Measurements from ENCODE around the gene CEBPZ.
"Not testable (repeated sequence)": the region's sequence is repeated elsewhere in the genome, so short reads cannot be mapped to it uniquely, and the experiment has no call there.

CEBPZ gene

GRCh38 chr2:37195862-37196319 is 35.5 kb downstream of the CEBPZ start:
- H3K36me3 ChIP-seq (ENCODE audit: control insufficient read depth, low read depth, low read length) = peaks cover 12% of the 10 kb centered on the region
- peak overlapping the region; percentile 65 for H3K4me3 ChIP-seq (ENCODE audit: low read length)
- not testable (repeated sequence) for H3K27me3 ChIP-seq (ENCODE audit: control insufficient read depth, insufficient read depth, low read length); H3K9ac ChIP-seq (ENCODE audit: low read length); H3K27ac ChIP-seq (ENCODE audit: low read length); H3K9me3 ChIP-seq (ENCODE audit: control insufficient read depth, low read depth, low read length)
- peaks cover 29% of the 10 kb centered on the region for H3K4me1 ChIP-seq (ENCODE audit: control insufficient read depth, low read depth, low read length)

GRCh38 chr2:37192551-37192950 is 38.8 kb downstream of the CEBPZ start:
- H3K9me3 ChIP-seq (ENCODE audit: control insufficient read depth, low read depth, low read length) = no peaks in the 10 kb centered on the region
- no peak overlapping the region for H3K27ac ChIP-seq (ENCODE audit: low read length)
- peaks cover 41% of the 10 kb centered on the region for H3K4me1 ChIP-seq (ENCODE audit: control insufficient read depth, low read depth, low read length)
- H3K9ac ChIP-seq (ENCODE audit: low read length) = no peak overlapping the region
- H3K36me3 ChIP-seq (ENCODE audit: control insufficient read depth, low read depth, low read length) = no peaks in the 10 kb centered on the region
- H3K4me3 ChIP-seq (ENCODE audit: low read length) = no peak overlapping the region
- no peaks in the 10 kb centered on the region for H3K27me3 ChIP-seq (ENCODE audit: control insufficient read depth, insufficient read depth, low read length)

GRCh38 chr2:37191747-37192146 is 39.6 kb downstream of the CEBPZ start:
- no peak overlapping the region for H3K4me3 ChIP-seq (ENCODE audit: low read length)
- no peaks in the 10 kb centered on the region for H3K36me3 ChIP-seq (ENCODE audit: control insufficient read depth, low read depth, low read length)
- no peak overlapping the region for H3K9ac ChIP-seq (ENCODE audit: low read length)
- no peaks in the 10 kb centered on the region for H3K27me3 ChIP-seq (ENCODE audit: control insufficient read depth, insufficient read depth, low read length)
- H3K9me3 ChIP-seq (ENCODE audit: control insufficient read depth, low read depth, low read length) = no peaks in the 10 kb centered on the region
- no peak overlapping the region for H3K27ac ChIP-seq (ENCODE audit: low read length)
- H3K4me1 ChIP-seq (ENCODE audit: control insufficient read depth, low read depth, low read length) = peaks cover 41% of the 10 kb centered on the region

DNA sequence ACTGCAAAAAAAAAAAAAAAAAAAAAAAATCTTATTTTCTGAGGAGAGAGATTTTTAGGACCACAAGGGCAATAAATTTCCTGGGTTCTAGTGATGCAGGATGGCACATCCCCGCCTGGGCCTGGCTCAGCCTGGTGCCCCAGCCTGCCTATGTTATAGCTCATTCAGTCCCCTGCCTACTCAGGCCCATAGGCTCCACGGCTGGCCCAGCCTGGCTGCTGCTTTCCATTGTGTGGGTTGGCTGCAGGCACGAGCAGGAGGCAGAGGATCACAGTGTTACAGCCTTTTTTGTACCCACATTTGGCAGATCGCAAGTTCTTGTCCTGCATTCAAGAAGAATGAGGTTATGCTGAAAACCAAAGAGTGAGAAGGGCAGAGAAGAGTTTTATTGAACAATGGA is 40.1 kb downstream of the CEBPZ start:
- Histone ChIP-seq H3K9me3 (ENCODE audit: control insufficient read depth, low read depth, low read length) (no peaks in the 10 kb centered on the region), H3K4me3 (ENCODE audit: low read length) (no peak overlapping the region), H3K9ac (ENCODE audit: low read length) (no peak overlapping the region), H3K27ac (ENCODE audit: low read length) (no peak overlapping the region), H3K36me3 (ENCODE audit: control insufficient read depth, low read depth, low read length) (no peaks in the 10 kb centered on the region), H3K27me3 (ENCODE audit: control insufficient read depth, insufficient read depth, low read length) (no peaks in the 10 kb centered on the region), H3K4me1 (ENCODE audit: control insufficient read depth, low read depth, low read length) (peaks cover 41% of the 10 kb centered on the region)

DNA sequence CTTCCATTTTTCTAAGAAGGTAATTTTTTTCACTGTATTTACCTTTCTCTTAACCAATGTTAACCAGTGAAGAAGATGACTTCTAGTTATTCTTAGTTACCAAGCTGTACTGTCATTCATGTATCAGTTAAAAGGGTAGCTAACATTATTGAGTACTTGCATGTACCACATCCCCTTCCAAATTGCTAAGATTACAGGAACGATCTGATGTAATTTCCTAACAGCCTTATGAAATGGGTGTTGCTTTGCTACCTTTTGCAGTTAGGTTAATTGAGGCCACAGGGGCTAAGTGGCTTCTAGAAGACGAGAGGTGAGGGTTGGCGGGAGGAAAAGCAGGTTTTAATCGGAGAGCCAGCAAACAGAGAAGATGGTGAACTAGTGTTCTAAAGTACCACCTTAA is 41.1 kb downstream of the CEBPZ start:
- Histone ChIP-seq H3K4me1 (ENCODE audit: control insufficient read depth, low read depth, low read length) (peaks cover 41% of the 10 kb centered on the region), H3K4me3 (ENCODE audit: low read length) (no peak overlapping the region), H3K27ac (ENCODE audit: low read length) (peak overlapping the region; percentile 13), H3K9ac (ENCODE audit: low read length) (no peak overlapping the region), H3K36me3 (ENCODE audit: control insufficient read depth, low read depth, low read length) (no peaks in the 10 kb centered on the region), H3K9me3 (ENCODE audit: control insufficient read depth, low read depth, low read length) (no peaks in the 10 kb centered on the region), H3K27me3 (ENCODE audit: control insufficient read depth, insufficient read depth, low read length) (no peaks in the 10 kb centered on the region)

GRCh38 chr2:37189452-37190153 is 41.8 kb downstream of the CEBPZ start:
- Histone ChIP-seq H3K4me1 (ENCODE audit: control insufficient read depth, low read depth, low read length) (peaks cover 41% of the 10 kb centered on the region), H3K27ac (ENCODE audit: low read length) (peak overlapping the region; percentile 13), H3K9ac (ENCODE audit: low read length) (no peak overlapping the region)

GRCh38 chr2:37188570-37188969 is 42.8 kb downstream of the CEBPZ start, which contains the start of gene SULT6B1:
SULT6B1 (minus strand) TSS chr2:37188670; CDS start chr2:37188640, 30 bp downstream.
- Histone ChIP-seq H3K27me3 (ENCODE audit: control insufficient read depth, insufficient read depth, low read length) (no peaks in the 10 kb centered on the region), H3K4me1 (ENCODE audit: control insufficient read depth, low read depth, low read length) (peaks cover 41% of the 10 kb centered on the region), H3K4me3 (ENCODE audit: low read length) (no peak within 1 kb of the TSS), H3K9me3 (ENCODE audit: control insufficient read depth, low read depth, low read length) (no peaks in the 10 kb centered on the region), H3K27ac (ENCODE audit: low read length) (no peak within 1 kb of the TSS), H3K9ac (ENCODE audit: low read length) (no peak within 1 kb of the TSS), H3K36me3 (ENCODE audit: control insufficient read depth, low read depth, low read length) (no peaks in the 10 kb centered on the region)

More at GRCh38 chr2:37189452-37190153, 41.8 kb downstream of the CEBPZ start:
- Histone ChIP-seq H3K36me3 (ENCODE audit: control insufficient read depth, low read depth, low read length) (no peaks in the 10 kb centered on the region), H3K4me3 (ENCODE audit: low read length) (no peak overlapping the region), H3K27me3 (ENCODE audit: control insufficient read depth, insufficient read depth, low read length) (no peaks in the 10 kb centered on the region), H3K9me3 (ENCODE audit: control insufficient read depth, low read depth, low read length) (no peaks in the 10 kb centered on the region)

DNA sequence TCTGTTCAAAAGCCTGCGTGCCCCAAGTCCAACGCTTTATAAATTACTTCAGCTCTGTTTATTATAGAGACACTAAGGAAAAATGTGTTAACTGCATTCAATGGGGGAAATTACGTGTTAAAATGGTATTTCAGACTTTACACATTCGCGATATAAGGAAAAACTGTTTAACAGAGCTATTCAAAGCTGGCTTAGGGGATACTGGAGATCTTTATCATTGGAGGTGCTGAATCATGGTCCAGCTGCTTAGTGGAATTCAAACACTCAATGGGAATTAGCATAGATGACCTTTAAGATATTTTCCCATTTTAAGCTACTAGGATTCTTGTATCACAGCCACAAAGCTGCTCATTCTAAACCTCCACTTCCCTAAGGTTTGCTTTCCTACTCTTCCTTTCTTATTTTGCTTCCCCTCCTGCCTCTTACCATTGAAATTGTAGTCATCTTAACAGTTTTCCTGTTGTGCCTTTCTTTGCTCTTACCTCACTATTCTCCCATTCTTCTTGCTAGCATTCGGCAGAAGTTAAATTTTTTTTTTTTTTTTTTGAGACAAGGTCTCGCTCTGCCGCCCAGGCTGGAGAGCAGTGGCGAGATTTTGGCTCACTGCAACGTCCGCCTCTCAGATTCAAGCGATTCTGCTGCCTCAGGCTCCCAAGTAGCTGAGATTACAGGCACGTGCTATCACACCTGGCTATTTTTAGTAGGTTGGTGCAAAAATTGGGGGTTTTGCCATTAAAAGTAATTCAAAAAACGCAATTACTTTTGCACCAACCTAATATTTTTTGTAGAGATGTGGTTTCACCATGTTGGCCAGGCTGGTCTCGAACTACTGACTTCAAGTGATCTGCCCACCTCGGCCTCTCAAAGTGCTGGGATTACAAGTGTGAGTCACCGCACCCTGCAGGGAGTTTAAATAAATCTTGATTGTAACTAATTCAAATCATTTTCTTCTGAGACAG is 49.4 kb downstream of the CEBPZ start:
- H3K4me1 ChIP-seq (ENCODE audit: control insufficient read depth, low read depth, low read length) = peaks cover 12% of the 10 kb centered on the region
- H3K27ac ChIP-seq (ENCODE audit: low read length) = peak overlapping the region; percentile 22
- H3K27me3 ChIP-seq (ENCODE audit: control insufficient read depth, insufficient read depth, low read length) = no peaks in the 10 kb centered on the region
- no peak overlapping the region for H3K4me3 ChIP-seq (ENCODE audit: low read length)
- H3K9me3 ChIP-seq (ENCODE audit: control insufficient read depth, low read depth, low read length) = no peaks in the 10 kb centered on the region
- H3K9ac ChIP-seq (ENCODE audit: low read length) = peak overlapping the region; percentile 6
- H3K36me3 ChIP-seq (ENCODE audit: control insufficient read depth, low read depth, low read length) = no peaks in the 10 kb centered on the region

DNA sequence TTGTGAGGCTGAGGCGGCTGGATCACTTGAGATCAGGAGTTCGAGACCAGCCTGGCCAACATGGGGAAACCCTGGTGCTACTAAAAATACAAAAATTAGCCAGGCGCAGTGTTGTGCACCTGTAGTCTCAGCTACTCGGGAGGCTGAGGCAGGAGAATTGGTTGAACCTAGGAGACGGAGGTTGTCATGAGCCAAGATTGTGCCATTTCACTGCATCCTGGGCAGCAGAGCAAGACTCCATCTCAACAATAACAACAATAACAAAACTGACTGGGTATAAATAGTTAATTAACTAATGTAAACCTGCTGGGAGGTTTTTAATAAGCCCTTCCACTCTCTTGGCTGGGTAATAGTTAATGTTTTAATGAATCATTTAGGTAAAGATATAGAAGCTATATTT is 50.8 kb downstream of the CEBPZ start:
- Histone ChIP-seq H3K27me3 (ENCODE audit: control insufficient read depth, insufficient read depth, low read length) (no peaks in the 10 kb centered on the region), H3K4me3 (ENCODE audit: low read length) (no peak overlapping the region), H3K4me1 (ENCODE audit: control insufficient read depth, low read depth, low read length) (peaks cover 12% of the 10 kb centered on the region), H3K27ac (ENCODE audit: low read length) (peak overlapping the region; percentile 19), H3K9ac (ENCODE audit: low read length) (no peak overlapping the region), H3K9me3 (ENCODE audit: control insufficient read depth, low read depth, low read length) (no peaks in the 10 kb centered on the region), H3K36me3 (ENCODE audit: control insufficient read depth, low read depth, low read length) (no peaks in the 10 kb centered on the region)

DNA sequence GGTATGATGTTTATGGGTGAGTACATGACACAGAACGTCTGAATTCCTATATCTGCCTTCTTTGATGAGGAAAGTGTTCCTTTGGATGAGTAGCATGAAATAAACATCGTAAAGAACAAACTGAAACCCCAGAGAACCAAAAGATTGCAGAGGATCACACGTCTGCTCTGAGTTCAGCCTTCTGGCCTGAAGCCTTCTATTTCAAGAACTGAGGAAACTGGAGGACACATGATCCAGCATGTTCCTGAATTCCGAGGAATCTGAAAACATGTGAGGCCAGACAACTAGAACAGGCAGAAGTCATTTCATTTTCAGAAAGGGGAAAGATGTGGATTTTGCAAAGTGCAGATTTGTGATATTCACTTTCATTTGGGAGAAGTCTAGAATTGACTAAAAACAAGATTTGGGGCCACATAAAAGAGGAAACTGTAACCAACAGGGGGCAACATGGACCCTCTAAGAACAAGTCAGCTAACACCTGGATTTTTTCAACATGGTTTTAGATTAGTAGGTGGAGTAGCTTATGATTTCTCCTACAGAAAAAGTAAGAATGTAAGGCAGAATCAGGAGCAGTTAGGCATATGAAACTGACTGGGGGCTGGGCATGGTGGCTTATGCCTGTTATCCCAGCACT is 51.3 kb downstream of the CEBPZ start:
- no peak overlapping the region for H3K9ac ChIP-seq (ENCODE audit: low read length)
- H3K4me1 ChIP-seq (ENCODE audit: control insufficient read depth, low read depth, low read length) = peaks cover 12% of the 10 kb centered on the region

DNA sequence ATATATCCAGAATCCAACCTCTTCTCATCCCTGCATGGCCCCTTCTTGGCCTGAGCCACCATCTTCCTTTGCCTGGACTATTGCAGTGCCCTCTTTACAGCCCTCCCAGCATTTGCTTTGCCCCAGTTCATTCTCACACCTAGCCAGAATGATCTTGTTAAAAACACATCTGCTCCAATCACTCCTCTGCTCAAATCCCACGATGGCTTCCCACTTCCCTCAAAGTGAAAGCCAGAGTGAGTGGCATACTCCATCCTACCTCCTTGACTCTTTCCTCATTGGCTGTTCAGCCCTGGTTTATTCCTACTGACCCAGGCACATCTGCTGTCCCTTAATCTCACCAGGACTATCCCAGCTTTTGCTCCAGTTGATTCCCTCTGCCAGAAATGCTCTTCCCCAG is 57.7 kb downstream of the CEBPZ start:
- Histone ChIP-seq H3K9ac (ENCODE audit: low read length) (no peak overlapping the region), H3K27me3 (ENCODE audit: control insufficient read depth, insufficient read depth, low read length) (no peaks in the 10 kb centered on the region), H3K9me3 (ENCODE audit: control insufficient read depth, low read depth, low read length) (no peaks in the 10 kb centered on the region), H3K4me1 (ENCODE audit: control insufficient read depth, low read depth, low read length) (no peaks in the 10 kb centered on the region), H3K4me3 (ENCODE audit: low read length) (no peak overlapping the region), H3K27ac (ENCODE audit: low read length) (no peak overlapping the region), H3K36me3 (ENCODE audit: control insufficient read depth, low read depth, low read length) (no peaks in the 10 kb centered on the region)

More for the DNA sequence above, 51.3 kb downstream of the CEBPZ start:
- Histone ChIP-seq H3K27ac (ENCODE audit: low read length) (no peak overlapping the region), H3K4me3 (ENCODE audit: low read length) (no peak overlapping the region), H3K36me3 (ENCODE audit: control insufficient read depth, low read depth, low read length) (no peaks in the 10 kb centered on the region), H3K27me3 (ENCODE audit: control insufficient read depth, insufficient read depth, low read length) (no peaks in the 10 kb centered on the region), H3K9me3 (ENCODE audit: control insufficient read depth, low read depth, low read length) (no peaks in the 10 kb centered on the region)

All from iPS-18a (cell line).